D721Med (cell line): ENCODE measurements around the gene PIGK.

Source experiments
- DNase-seq: peaks from one replicate; pipeline ENCODE4 v3.0.0; 2011; ENCODE audit warnings: low spot score; ENCODE audit not compliant: insufficient read length
- FAIRE-seq: peaks from 2 replicates; lab custom pipeline; 2011; peaks lifted over from hg19 to GRCh38; lab: Jason Lieb, UNC
- TF ChIP-seq, protein P1 (sequence below): IDR thresholded peaks from 2 replicates; pipeline ENCODE4 v1.5.1; 2012; ENCODE audit warnings: mild to moderate bottlenecking, control low read depth; ENCODE audit not compliant: insufficient read depth; ENCODE audit errors: missing control alignments

The PIGK gene

DNA sequence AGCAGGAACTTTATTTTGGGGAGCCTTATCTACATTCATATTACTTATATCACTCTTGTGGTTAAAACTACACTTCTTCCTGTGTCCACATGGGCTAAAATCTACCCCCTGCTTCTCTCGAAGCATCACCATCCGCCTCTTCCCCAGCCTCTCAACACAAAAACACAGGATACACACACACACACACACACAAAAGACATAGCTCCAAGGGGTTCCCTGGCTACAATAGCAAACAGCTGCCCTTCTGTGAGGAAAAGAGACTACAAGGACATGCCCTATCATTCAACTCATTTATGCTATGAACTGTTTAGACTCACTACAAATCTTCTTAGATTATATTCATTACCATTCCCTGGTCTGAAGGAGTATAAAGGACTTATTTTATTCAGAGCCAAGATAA, 155.0 kb downstream of the PIGK start:
- DNase-seq (no peak), FAIRE-seq (no peak)

DNA sequence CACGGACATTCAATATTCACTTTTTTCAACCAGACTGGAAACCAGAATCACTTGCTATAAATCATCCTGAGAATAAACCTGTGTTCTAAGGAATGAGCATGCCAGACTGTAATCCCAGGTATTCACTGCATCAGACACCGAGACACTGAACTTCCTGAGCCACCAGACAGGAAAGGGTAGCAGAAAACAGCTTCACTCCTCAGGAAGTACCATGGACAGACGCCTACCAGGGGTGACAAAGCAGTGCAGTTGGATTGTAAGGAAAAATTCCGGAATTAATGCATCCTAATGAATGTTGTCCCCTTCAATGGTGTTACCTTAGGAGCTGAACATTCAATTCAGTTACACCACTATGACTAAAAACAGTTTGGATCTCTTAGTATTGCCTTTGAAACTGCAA, 156.1 kb downstream of the PIGK start:
- DNase-seq (no peak), FAIRE-seq (no peak)
- TF ChIP-seq, protein P1, sequence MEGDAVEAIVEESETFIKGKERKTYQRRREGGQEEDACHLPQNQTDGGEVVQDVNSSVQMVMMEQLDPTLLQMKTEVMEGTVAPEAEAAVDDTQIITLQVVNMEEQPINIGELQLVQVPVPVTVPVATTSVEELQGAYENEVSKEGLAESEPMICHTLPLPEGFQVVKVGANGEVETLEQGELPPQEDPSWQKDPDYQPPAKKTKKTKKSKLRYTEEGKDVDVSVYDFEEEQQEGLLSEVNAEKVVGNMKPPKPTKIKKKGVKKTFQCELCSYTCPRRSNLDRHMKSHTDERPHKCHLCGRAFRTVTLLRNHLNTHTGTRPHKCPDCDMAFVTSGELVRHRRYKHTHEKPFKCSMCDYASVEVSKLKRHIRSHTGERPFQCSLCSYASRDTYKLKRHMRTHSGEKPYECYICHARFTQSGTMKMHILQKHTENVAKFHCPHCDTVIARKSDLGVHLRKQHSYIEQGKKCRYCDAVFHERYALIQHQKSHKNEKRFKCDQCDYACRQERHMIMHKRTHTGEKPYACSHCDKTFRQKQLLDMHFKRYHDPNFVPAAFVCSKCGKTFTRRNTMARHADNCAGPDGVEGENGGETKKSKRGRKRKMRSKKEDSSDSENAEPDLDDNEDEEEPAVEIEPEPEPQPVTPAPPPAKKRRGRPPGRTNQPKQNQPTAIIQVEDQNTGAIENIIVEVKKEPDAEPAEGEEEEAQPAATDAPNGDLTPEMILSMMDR = no peak

More for the DNA sequence above, 155.0 kb downstream of the PIGK start:
- TF ChIP-seq, protein P1 = no peak

DNA sequence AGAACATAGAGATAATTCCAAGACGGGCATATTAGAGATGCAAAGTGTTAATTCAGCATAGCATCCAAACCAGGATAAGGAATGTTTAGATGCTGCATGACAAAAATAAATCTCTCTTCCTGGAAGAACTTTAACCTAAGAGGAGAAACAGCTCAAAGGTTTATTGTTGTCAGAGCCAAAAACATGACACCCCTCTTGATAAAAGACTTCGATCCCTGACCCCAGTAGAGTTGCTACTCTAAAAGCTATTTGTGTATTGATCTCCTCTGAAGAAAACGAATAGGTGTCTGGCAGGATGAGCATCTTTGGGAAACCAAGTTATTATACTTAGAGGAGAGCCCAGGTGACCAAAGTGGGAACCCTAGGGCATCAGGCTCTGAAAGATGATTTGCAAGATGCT, 158.1 kb downstream of the PIGK start:
- DNase-seq (no peak), FAIRE-seq (no peak)
- TF ChIP-seq, protein P1 = no peak

DNA sequence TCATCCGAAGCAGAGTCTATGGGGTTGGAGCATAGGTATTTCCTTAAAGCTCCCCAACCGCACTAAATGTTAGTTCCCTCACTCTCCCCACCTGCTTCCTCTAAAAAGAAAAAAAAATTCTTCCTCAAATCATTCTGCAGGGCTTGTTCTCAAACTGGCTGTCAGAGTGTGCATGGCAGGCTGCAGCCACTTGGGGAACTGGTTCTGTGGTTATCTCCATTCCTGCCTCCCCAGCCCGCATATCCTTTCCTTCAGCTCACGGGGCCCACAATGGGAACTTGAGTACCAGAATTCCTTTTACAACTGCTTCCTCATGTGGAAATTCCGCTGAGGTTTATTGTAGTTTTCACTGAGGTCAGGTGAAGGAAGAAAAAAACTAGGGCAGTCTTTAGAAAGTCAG, 159.2 kb downstream of the PIGK start:
- TF ChIP-seq, protein P1 = no peak
- DNase-seq (no peak), FAIRE-seq (no peak)

DNA sequence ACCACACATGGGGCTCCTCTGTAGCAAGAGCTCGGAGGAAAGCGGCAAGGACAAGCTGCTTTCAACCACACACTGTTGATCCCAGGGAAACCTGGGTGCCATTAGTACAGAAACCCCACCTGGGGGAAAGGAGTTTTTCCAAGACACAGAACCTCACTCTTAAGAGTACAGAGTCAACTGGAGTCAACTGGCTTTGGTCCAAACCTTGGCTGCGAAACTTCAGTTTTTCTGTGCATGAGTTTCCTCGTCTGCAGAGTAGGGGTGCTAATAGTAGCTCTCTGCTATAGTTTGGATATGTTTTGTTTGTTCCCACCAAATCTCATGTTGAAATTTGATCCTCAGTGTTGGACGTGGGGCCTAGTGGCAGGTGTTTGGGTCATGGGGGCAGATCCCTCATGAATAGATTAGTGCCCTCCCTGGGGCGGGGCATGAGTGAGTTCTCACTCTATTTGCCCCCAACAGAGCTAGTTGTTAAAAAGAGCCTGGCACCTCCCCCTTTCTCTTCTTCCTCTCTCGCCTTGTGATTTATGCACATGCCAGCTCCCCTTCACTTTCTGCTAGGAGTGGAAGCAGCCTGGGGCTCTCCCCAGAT, 161.1 kb downstream of the PIGK start:
- no peak for DNase-seq
- TF ChIP-seq, protein P1 = no peak
- FAIRE-seq = no peak

DNA sequence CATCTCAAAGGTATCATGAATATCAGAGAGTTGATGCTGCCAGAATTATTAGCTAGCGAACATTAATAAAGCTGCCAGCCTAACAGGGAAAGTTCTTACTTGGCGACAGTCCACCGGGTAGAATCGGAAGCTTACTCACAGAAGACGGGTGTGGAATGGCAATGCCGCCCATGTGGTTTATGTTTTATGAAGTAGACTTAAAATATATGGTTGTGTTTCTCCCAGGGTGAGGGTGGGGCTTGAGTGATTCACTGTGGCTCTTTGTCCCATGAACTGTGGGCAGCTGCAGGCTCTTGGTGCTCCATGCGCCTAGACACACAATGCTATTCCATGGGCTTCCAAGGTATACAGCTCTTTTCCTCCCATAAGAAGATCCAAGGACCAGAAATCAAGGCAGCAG, 162.7 kb downstream of the PIGK start:
- TF ChIP-seq, protein P1 = no peak
- no peak for FAIRE-seq
- DNase-seq = no peak

DNA sequence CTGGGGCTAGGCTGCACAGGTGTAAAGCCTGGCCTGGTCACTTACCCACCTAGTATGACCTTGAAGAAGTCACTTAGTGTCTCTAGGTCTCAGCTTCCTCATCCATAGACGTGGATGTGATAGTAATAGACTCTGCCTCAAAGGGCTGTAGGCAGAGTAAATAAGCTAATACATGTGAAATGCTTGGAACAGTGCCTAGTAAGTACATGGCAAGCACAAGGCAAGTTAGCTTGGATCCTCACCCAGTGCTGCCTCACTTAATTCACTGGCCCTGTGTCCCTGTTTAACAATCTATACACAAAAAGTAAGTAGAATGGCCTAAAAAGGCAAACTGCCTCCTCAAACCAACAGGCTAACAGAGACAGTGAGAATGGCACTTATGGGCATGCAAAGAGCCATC, 167.8 kb downstream of the PIGK start:
- no peak for FAIRE-seq
- no peak for DNase-seq
- TF ChIP-seq, protein P1 = no peak
